GM12873 (cell line): ENCODE results near the gene ZBTB32.

Experiments
- CTCF ChIP-seq: IDR thresholded peaks from 2 replicates; pipeline ENCODE4 v1.5.1; 2012; ENCODE audit warnings: low read depth, mild to moderate bottlenecking, moderate library complexity, low read length, control low read depth; ENCODE audit not compliant: insufficient read depth; ENCODE audit errors: missing control alignments

ZBTB32 gene

GRCh38 chr19:35755131-35755549 lies 50.8 kb downstream of the ZBTB32 start:
- no peak for TF ChIP-seq CTCF

- no peak for TF ChIP-seq CTCF
Observed at GRCh38 chr19:35755550-35756376, 51.4 kb downstream of the ZBTB32 start.

GRCh38 chr19:35756377-35757230 lies 52.2 kb downstream of the ZBTB32 start, which contains the start of gene HSPB6:
TSS of gene HSPB6 (minus strand) at chr19:35757029. CDS start at chr19:35757008, 21 bp downstream.
- TF ChIP-seq CTCF: no peak

GRCh38 chr19:35757231-35757748 lies 52.9 kb downstream of the ZBTB32 start:
- no peak for TF ChIP-seq CTCF

GRCh38 chr19:35757749-35758608 lies 53.6 kb downstream of the ZBTB32 start, which contains the start of gene PROSER3:
TSS of gene PROSER3 (plus strand) at chr19:35758176. CDS start at chr19:35758216, 40 bp downstream.
- TF ChIP-seq CTCF: no peak

- TF ChIP-seq CTCF: no peak
Observed at GRCh38 chr19:35759697-35760096, 55.3 kb downstream of the ZBTB32 start.
